GM21529 (cell line): Measurements from ENCODE around the gene FERMT3.

Experiments
- ATAC-seq: cut with Tn5 transposase; IDR thresholded peaks from one replicate; pipeline ENCODE4 v1.9.1; 2021; ENCODE audit not compliant: unreplicated experiment

The FERMT3 gene

GRCh38 chr11:64185693-64186491, 20.6 kb upstream of the FERMT3 start, which contains the start of gene STIP1:
STIP1 (plus strand) TSS chr11:64186171; CDS start chr11:64186262, 91 bp downstream.
- peak; percentile 77 for ATAC-seq

- ATAC-seq: no peak
Measured at GRCh38 chr11:64186492-64187165, 19.9 kb upstream of the FERMT3 start.

GRCh38 chr11:64192434-64192833, 14.1 kb upstream of the FERMT3 start:
- no peak for ATAC-seq

DNA sequence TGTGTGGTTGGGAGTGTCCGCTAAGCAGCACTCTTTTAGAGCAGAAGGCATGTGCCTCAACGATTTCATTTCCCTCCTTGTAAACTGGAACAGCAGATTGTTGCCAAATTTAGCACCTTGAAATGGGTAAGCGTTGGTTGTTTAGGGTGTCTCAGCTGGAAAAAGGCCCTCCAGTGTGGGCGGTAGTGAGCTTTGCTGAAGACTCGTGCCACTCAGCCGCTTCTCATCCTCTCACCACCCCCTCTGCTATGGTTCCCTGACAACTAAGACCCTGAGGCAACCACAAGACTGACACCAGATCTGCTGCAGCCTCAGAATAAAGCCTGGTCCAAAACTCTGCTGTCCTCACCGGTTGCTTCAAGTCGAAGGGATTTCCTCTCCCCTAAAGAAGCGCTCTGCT, 9.9 kb upstream of the FERMT3 start:
- no peak for ATAC-seq

DNA sequence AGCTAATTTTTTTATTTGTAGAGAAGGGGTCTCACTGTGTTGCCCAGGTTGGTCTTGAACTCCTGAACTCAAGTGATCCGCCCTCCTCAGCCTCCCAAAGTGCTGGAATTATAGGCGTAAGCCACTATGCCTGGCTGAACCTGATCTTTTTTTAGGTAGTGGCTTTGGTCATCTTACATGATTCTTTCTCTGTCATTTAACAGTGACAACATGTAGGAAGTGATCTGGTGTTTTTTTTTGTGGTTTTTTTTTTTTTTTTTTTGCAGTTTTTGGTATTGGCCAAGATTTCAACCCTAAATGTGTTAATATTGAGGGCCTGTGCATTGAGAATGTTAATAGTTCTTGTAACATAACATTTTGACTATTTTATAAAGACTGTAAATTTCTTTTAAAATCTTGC, 8.0 kb upstream of the FERMT3 start:
- no peak for ATAC-seq

DNA sequence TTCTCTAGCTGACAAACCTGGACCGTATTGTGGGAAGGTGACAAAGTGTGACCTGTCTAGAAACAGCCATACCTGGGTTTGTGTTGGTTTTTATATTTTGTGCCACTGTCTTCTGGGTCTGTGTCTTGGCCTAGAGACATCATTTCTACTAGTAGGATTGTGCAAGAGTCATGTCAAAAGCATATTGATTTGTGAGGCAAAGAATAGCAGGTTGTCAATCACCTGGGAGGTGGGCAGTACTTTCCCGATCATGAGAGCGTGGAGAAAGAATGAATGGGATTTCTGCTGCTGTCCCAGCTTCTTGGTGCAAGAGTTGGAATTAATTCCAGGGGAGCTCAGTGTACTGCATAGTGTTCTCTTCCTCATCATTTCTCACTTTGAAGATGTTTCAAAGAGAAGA, 5.0 kb upstream of the FERMT3 start:
- no peak for ATAC-seq

DNA sequence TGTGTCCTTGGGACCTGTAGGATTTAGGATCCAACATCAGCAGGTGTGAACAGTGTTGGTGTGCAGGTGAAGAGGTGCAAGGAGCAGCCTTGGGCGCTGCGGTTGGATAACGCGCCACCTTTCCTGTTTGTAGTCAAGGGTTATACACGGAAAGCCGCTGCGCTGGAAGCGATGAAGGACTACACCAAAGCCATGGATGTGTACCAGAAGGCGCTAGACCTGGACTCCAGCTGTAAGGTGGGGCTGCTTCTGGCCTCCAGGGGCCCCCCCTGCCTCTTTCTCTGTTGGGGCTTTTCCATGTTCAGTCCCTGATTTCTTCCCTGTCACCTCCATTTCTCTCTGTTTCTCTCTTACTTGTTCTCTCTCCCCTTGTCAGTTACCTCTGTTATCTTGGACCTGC, 3.5 kb upstream of the FERMT3 start:
- ATAC-seq: no peak

DNA sequence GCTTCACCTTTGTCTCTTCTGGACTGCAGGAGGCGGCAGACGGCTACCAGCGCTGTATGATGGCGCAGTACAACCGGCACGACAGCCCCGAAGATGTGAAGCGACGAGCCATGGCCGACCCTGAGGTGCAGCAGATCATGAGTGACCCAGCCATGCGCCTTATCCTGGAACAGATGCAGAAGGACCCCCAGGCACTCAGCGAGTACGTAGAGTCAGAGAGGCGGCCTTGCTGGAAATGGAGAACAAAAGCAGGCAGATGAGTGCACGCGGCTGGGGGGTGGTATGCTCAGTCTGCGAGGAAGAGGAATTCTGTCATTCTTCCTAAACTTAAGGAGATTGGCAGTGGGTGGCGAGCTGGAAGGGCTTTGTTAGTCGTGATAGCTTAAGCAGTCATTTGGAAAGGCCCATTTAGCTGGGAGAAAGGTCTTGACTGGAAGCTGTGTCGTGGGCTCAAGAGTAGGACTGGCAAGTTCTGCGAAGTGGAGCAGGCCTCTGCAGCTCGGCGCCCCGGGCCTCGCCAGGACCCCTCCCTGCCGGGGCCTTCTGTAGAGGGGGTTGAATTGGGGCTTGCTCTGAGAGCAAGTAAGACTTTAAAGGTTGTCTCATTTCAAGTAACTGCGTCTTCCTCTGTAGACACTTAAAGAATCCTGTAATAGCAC, 3.0 kb upstream of the FERMT3 start:
- no peak for ATAC-seq

GRCh38 chr11:64204080-64204440, 2.5 kb upstream of the FERMT3 start:
- no peak for ATAC-seq

DNA sequence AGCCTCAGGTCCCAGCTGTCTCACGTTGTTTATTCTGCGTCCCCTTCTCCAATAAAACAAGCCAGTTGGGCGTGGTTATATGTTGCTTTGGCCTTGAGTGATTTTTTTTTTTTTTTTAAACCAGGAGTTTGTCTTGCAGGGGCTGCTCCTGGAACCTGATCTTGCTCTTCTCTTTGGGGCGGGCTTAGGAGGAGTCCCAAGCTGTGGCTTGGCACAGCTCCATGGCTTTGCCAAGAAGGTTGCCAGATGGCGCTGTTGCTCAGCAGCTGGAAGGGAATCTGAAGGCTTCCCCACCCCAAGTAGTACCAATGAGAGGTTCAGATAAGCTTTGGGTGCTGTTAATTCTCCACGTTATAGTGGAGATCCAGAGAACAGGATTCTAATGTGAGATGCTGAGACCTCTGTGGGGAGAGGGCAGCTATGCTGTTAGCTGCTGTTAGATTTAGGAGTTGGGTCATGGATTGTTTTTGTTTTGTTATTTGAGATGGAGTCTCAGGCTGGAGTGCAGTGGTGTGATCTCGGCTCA, 2.0 kb upstream of the FERMT3 start:
- ATAC-seq: no peak

GRCh38 chr11:64207256-64208085, 950 bp downstream of the FERMT3 start:
- peak; percentile 62 for ATAC-seq

- no peak for ATAC-seq
Measured at GRCh38 chr11:64208086-64208795, 1.7 kb downstream of the FERMT3 start.

- no peak for ATAC-seq
Measured at GRCh38 chr11:64208796-64209562, 2.5 kb downstream of the FERMT3 start.

DNA sequence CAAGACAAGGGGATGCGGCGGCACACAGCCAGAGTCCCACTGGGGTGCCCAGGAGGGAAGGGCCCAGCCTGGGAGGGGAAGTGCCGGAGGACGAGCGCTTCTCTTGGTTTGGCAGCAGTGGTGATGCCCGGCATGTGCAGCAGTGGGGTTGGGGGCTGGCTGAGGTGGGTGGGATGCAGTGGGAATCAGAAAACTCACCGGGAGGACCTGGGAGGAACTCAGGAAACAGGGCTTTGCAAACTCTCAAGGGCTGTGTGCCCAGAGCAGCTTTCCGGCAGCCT, 3.0 kb downstream of the FERMT3 start:
- no peak for ATAC-seq

DNA sequence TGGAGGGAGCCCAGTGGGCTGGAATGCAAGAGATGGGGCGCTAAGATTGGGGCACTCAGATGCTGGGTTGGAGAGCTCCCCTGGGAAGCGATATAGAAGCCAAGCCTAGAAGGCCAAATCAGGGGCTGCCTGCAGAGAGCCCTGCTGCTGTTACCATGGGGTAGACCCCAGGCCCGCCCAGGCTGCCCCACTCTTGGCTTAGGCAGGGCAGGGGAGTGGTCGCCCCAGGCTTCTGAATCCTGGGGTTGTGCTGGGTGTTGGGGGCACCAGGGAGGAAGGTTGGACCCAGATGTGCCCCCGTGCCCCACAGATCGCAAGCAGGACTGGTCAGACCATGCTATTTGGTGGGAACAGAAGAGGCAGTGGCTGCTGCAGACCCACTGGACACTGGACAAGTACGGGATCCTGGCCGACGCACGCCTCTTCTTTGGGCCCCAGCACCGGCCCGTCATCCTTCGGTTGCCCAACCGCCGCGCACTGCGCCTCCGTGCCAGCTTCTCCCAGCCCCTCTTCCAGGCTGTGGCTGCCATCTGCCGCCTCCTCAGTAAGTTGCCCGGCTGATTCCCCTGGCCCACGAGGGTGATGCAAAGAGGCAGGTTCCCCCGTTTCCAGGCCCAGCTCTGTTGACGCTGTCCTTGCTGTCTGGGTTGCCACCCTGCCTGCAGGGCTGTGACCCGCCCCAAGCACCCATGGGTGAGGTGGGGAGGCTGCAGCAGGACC, 3.9 kb downstream of the FERMT3 start:
- no peak for ATAC-seq

- ATAC-seq: no peak
Measured at GRCh38 chr11:64211181-64211872, 4.8 kb downstream of the FERMT3 start.

GRCh38 chr11:64216879-64217278, 10.4 kb downstream of the FERMT3 start:
- ATAC-seq: no peak

DNA sequence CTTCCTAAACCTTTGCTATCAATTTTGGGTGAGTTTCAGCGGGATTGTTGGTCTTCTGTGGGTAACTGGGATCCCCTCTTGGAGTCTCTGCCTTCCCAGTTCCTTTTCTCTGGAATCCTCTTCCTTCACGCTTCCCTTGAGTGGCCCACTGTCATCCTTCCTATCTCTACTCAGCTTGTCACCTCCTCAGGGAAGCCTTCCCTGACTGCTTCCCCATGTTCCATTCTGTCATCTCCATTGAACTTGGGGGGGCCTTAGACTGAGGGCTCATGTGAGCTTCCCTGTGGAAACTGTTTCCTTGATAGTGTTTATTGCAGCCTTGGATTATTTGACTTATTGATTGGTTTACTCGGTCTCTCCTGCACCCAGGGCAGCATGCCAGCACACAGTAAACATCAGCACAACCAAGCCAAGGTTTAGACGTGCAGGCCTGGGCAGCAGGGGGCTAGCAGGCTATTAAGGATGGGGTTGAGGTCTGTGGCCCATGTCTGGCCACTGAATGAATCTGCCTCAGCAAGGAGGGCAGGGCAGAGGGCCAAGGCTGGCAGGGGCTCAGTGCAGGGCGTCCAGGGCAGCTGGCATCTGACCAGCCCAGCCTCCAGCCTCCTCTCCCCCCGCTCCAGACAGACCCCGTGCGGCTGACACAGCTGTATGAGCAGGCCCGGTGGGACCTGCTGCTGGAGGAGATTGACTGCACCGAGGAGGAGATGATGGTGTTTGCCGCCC, 12.3 kb downstream of the FERMT3 start:
- no peak for ATAC-seq
